Stimulated activated CD8-positive, alpha-beta memory T cell treated with anti-CD3 and anti-CD28 coated beads, Interleukin-7, amount 100 ng/mL, for 24 hours (primary cell): ENCODE results near the gene LGALS9.
"Not testable (repeated sequence)": the region's sequence is repeated elsewhere in the genome, so short reads cannot be mapped to it uniquely, and the experiment has no call there.

Experiments
- DNase-seq: peaks from one replicate; pipeline ENCODE4 v3.0.0-alpha.2; 2020; ENCODE audit warnings: low read depth

The LGALS9 gene

DNA sequence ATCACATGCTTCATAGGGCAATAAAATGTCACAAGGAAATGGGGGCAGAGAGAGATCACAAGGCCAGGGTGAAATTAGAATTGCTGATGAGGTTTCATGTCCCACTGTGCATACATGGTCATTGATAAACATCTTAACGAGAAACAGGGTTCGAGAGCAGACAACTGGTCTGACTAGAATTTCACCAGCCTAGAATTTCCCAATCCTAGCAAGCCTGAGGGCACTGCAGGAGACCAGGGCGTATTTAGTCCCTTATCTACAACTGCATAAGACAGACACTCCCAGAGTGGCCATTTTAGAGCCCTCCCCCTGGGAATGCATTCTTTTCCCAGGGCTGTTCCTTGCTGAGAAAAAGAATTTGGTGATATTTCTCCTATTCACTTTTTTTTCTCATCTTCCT lies 55.3 kb downstream of the LGALS9 start:
- DNase-seq, result not testable (repeated sequence)

DNA sequence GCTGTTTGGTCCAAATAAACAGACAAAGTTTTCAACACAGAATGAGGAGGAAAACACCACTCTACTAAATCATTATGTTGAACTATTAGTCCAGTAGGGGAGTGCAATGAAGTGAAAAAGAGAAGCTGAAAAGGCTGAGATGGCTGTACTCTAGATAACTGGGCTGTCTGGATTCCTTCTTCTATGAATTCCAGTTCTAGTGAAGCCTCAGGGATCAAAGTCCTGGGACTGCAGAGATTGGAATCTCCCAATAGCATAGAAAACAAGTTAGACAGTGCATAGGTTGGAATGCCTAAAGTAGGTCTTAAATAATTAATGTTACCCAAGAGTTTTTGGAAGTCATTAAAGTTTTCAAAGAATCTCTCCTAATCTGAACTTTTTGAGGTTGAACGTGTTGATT lies 59.9 kb downstream of the LGALS9 start:
- DNase-seq, result no peak

DNA sequence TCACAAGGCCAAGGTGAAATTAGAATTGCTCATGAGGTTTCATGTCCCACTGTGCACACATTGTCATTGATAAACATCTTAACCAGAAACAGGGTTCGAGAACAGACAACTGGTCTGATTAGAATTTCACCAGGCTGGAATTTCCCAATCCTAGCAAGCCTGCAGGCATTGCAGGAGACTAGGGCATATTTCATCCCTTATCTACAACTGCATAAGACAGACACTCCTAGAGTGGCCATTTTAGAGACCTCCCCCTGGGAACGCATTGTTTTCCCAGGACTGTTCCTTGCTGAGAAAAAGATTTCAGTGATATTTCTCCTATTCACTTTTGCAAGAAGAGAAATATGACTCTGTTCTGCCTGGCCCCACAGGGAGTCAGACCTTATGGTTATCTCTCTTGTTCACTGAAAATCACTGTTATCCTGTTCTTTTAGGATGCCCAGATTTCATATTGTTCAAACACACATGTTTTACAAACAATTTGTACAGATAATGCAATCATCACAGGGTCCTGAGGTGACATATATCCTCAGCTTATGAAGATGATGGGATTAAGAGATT lies 64.3 kb downstream of the LGALS9 start:
- not testable (repeated sequence) for DNase-seq
